Calu3 (cell line): ENCODE results near the gene KHDRBS2. TPM values are rescaled to one million over a fixed set of nuclear protein-coding genes. Genes with fewer than 3 reads are reported as not detected.

Experiments
- BruUV-seq: library from RNA; stranded (reverse); fragments of 400-500 nt; replicated peaks from 2 replicates; lab custom pipeline; 2021; lab: Mats Ljungman, UMichigan
- CTCF ChIA-PET: fragments of 300-600 bp; sonication (Branson Sonifier 250); formaldehyde crosslinking; loops from one replicate; lab custom pipeline; 2022; ENCODE audit warnings: antibody characterized with exemption; lab: Charles Lee
- DNase-seq: peaks from one replicate; pipeline ENCODE4 v3.0.0; 2022
- H3K27ac Mint-ChIP-seq: one replicate; pipeline ENCODE4 v1.8.0; 2022; ENCODE audit warnings: mixed read lengths; ENCODE audit not compliant: unreplicated experiment
- H3K27me3 Mint-ChIP-seq: one replicate; pipeline ENCODE4 v1.8.0; 2022; ENCODE audit warnings: mixed read lengths; ENCODE audit not compliant: unreplicated experiment
- H3K36me3 Mint-ChIP-seq: one replicate; pipeline ENCODE4 v1.8.0; 2022; ENCODE audit warnings: mild to moderate bottlenecking, moderate library complexity, mixed read lengths; ENCODE audit not compliant: insufficient read depth, unreplicated experiment
- H3K4me1 Mint-ChIP-seq: one replicate; pipeline ENCODE4 v1.8.0; 2022; ENCODE audit warnings: mild to moderate bottlenecking, low read depth, mixed read lengths; ENCODE audit not compliant: unreplicated experiment
- H3K4me3 Mint-ChIP-seq: one replicate; pipeline ENCODE4 v1.8.0; 2022; ENCODE audit warnings: mild to moderate bottlenecking, low read depth, moderate library complexity, mixed read lengths; ENCODE audit not compliant: unreplicated experiment
- H3K9me3 Mint-ChIP-seq: one replicate; pipeline ENCODE4 v1.8.0; 2022; ENCODE audit warnings: low read depth, mixed read lengths; ENCODE audit not compliant: unreplicated experiment
- CTCF ChIP-seq: fragments of 200-600 bp; IDR thresholded peaks from one replicate; pipeline ENCODE4 v1.8.0; 2022; ENCODE audit warnings: antibody characterized with exemption; ENCODE audit not compliant: unreplicated experiment
- intact Hi-C: fragments of 100-400 bp; cut with micrococcal nuclease; formaldehyde crosslinking; loops from one replicate; pipeline ENCODE4 v1.10.0; 2022; ENCODE audit not compliant: unreplicated experiment
- total RNA-seq: library from RNA; stranded (reverse); gene quantifications from 2 replicates; pipeline ENCODE4 v1.2.3, GENCODE V29; 2022

Gene KHDRBS2
- total RNA-seq, 1 experiment from 2014 or later, result not detected

GRCh38 chr6:62280099-62280498, 5.9 kb downstream of the KHDRBS2 start:
- no peak for DNase-seq
- Mint-ChIP-seq H3K27ac (no peak overlapping the region), H3K4me1 (no peaks in the 10 kb centered on the region), H3K4me3 (no peak overlapping the region), H3K9me3 (peaks cover 4% of the 10 kb centered on the region), H3K27me3 (no peaks in the 10 kb centered on the region), H3K36me3 (no peaks in the 10 kb centered on the region)
- no peak for TF ChIP-seq CTCF
- CTCF ChIA-PET, result no interaction called here
- intact Hi-C loops, result no loop called here
- no TSS peak for BruUV-seq

- no peaks in the 10 kb centered on the region for H3K4me1 Mint-ChIP-seq
- no peak overlapping the region for H3K4me3 Mint-ChIP-seq
- peaks cover 4% of the 10 kb centered on the region for H3K9me3 Mint-ChIP-seq
- TF ChIP-seq CTCF, result no peak
- no peak for DNase-seq
- H3K27ac Mint-ChIP-seq, result no peak overlapping the region
- intact Hi-C loops, result no loop called here
- no peaks in the 10 kb centered on the region for H3K27me3 Mint-ChIP-seq
- BruUV-seq, result no TSS peak
- CTCF ChIA-PET, result no interaction called here
- H3K36me3 Mint-ChIP-seq, result no peaks in the 10 kb centered on the region
Measured at GRCh38 chr6:62272114-62272513, 13.9 kb downstream of the KHDRBS2 start.

- DNase-seq, result no peak
- TF ChIP-seq CTCF, result no peak
- Mint-ChIP-seq H3K36me3 (no peaks in the 10 kb centered on the region), H3K27me3 (no peaks in the 10 kb centered on the region), H3K4me3 (no peak overlapping the region), H3K4me1 (no peaks in the 10 kb centered on the region), H3K27ac (no peak overlapping the region), H3K9me3 (no peaks in the 10 kb centered on the region)
- no TSS peak for BruUV-seq
- CTCF ChIA-PET, result no interaction called here
- intact Hi-C loops, result no loop called here
Measured at GRCh38 chr6:62265906-62266525, 20.0 kb downstream of the KHDRBS2 start.

GRCh38 chr6:62262283-62262682, 23.7 kb downstream of the KHDRBS2 start:
- Mint-ChIP-seq H3K9me3 (peaks cover 4% of the 10 kb centered on the region), H3K4me3 (no peak overlapping the region), H3K27ac (no peak overlapping the region), H3K27me3 (no peaks in the 10 kb centered on the region), H3K4me1 (no peaks in the 10 kb centered on the region), H3K36me3 (no peaks in the 10 kb centered on the region)
- CTCF ChIA-PET, result no interaction called here
- no TSS peak for BruUV-seq
- no peak for DNase-seq
- intact Hi-C loops, result no loop called here
- TF ChIP-seq CTCF, result no peak
